Ammon's horn (tissue), 1 donor: ENCODE data around the gene TLR2.
"Not testable (repeated sequence)": the region's sequence is repeated elsewhere in the genome, so short reads cannot be mapped to it uniquely, and the experiment has no call there.

Experiments
- DNase-seq: peaks from one replicate; pipeline ENCODE4 v3.0.0-alpha.2; 2016; ENCODE audit warnings: low spot score

Gene TLR2

GRCh38 chr4:153661215-153661822 is 22.8 kb upstream of the TLR2 start:
- peak; percentile 30 for DNase-seq

GRCh38 chr4:153661908-153662307 is 22.2 kb upstream of the TLR2 start:
- no peak for DNase-seq

- DNase-seq: no peak
These were observed 20.4 kb upstream of the TLR2 start for GRCh38 chr4:153663667-153664066.

- not testable (repeated sequence) for DNase-seq
These were observed 17.6 kb upstream of the TLR2 start for GRCh38 chr4:153666505-153666904.

- no peak for DNase-seq
These were observed 15.4 kb upstream of the TLR2 start for GRCh38 chr4:153668647-153669046.

- no peak for DNase-seq
These were observed 14.2 kb upstream of the TLR2 start for GRCh38 chr4:153669838-153670237.

- no peak for DNase-seq
These were observed 7.6 kb upstream of the TLR2 start for GRCh38 chr4:153676486-153676885.

GRCh38 chr4:153676984-153677383 is 7.1 kb upstream of the TLR2 start:
- DNase-seq: no peak

- DNase-seq: no peak
These were observed 4.6 kb upstream of the TLR2 start for GRCh38 chr4:153679486-153679885.

GRCh38 chr4:153683763-153684181 is 308 bp upstream of the TLR2 start:
- no peak for DNase-seq

GRCh38 chr4:153684971-153685371 is 891 bp downstream of the TLR2 start:
- no peak for DNase-seq

- no peak for DNase-seq
These were observed 20.4 kb downstream of the TLR2 start for GRCh38 chr4:153704522-153704921.

GRCh38 chr4:153705743-153706468 is 21.8 kb downstream of the TLR2 start:
- no peak for DNase-seq

- no peak for DNase-seq
These were observed 22.4 kb downstream of the TLR2 start for GRCh38 chr4:153706519-153706918.

GRCh38 chr4:153710681-153711080 is 26.6 kb downstream of the TLR2 start:
- DNase-seq: no peak

- DNase-seq: no peak
These were observed 30.0 kb downstream of the TLR2 start for GRCh38 chr4:153713866-153714646.

GRCh38 chr4:153722036-153722435 is 38.0 kb downstream of the TLR2 start:
- DNase-seq: no peak

- no peak for DNase-seq
These were observed 40.5 kb downstream of the TLR2 start for GRCh38 chr4:153724606-153725005.

GRCh38 chr4:153725136-153725830 is 41.2 kb downstream of the TLR2 start:
- no peak for DNase-seq

- no peak for DNase-seq
These were observed 41.7 kb downstream of the TLR2 start for GRCh38 chr4:153725831-153726154.

- no peak for DNase-seq
These were observed 44.1 kb downstream of the TLR2 start for GRCh38 chr4:153728151-153728550.

- no peak for DNase-seq
These were observed 44.6 kb downstream of the TLR2 start for GRCh38 chr4:153728660-153729059.

GRCh38 chr4:153729895-153730294 is 45.8 kb downstream of the TLR2 start:
- DNase-seq: peak; percentile 30
